Prostate gland (tissue), 2 donors: Measurements from ENCODE around the gene GPAT2.

ENCODE experiments used
- POLR2A ChIP-seq: fragments of 450-650 bp; IDR thresholded peaks from one replicate; pipeline ENCODE4 v1.6.1; 2016; ENCODE audit warnings: antibody characterized with exemption, mild to moderate bottlenecking
- POLR2AphosphoS5 ChIP-seq: sonication (generic); formaldehyde crosslinking; IDR thresholded peaks from one replicate; pipeline ENCODE4 v1.6.1; 2017; ENCODE audit warnings: antibody characterized with exemption
- TF ChIP-seq, protein P1 (sequence below), 4 experiments: fragments of 200-600 bp in 2 of 4; fragments of 450-650 bp in 2 of 4; sonication (generic) in 2 of 4; IDR thresholded peaks; 1 replicate in 3 of 4; 2 replicates in 1 of 4; pipeline ENCODE4 v1.5.1; 2016 to 2019; ENCODE audit warnings: antibody characterized with exemption in 4 of 4, mild to moderate bottlenecking in 2 of 4, moderate library complexity in 2 of 4

DNA sequence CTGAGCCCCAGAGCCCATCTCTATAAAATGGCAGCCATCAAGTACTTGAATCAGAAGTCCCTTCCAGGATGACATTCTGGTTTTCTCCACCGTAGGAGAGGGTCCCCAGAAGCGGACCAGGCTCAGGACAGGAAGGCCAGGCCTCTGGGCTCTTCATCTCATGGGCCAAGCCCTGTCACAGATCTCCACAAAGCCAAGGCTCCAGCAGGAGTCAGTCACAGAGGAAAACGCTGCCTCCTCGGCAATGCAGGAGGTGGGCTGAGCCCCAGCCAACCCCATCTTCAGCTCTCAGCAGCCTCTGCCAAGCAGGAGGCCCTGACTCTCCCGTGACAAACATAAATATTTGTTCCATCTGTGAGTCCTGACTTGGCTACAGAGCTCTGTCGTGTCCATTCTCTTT, 39.4 kb upstream of the GPAT2 start:
- TF ChIP-seq POLR2AphosphoS5 (no peak), POLR2A (no peak)
- TF ChIP-seq, protein P1, sequence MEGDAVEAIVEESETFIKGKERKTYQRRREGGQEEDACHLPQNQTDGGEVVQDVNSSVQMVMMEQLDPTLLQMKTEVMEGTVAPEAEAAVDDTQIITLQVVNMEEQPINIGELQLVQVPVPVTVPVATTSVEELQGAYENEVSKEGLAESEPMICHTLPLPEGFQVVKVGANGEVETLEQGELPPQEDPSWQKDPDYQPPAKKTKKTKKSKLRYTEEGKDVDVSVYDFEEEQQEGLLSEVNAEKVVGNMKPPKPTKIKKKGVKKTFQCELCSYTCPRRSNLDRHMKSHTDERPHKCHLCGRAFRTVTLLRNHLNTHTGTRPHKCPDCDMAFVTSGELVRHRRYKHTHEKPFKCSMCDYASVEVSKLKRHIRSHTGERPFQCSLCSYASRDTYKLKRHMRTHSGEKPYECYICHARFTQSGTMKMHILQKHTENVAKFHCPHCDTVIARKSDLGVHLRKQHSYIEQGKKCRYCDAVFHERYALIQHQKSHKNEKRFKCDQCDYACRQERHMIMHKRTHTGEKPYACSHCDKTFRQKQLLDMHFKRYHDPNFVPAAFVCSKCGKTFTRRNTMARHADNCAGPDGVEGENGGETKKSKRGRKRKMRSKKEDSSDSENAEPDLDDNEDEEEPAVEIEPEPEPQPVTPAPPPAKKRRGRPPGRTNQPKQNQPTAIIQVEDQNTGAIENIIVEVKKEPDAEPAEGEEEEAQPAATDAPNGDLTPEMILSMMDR (IDR thresholded peaks at IDR 0.05) = no peak
